HUES64 (cell line): ENCODE measurements around the gene OSBPL9.

Experiments
- H3K27ac ChIP-seq: 2 replicates; pipeline ENCODE4 v1.7.0; 2013; ENCODE audit warnings: low read depth, low read length, inconsistent platforms
- H3K27me3 ChIP-seq: 2 replicates; pipeline ENCODE4 v1.6.1; 2013; ENCODE audit warnings: mild to moderate bottlenecking, low read length; ENCODE audit not compliant: insufficient read depth
- H3K36me3 ChIP-seq: 2 replicates; pipeline ENCODE4 v1.6.1; 2013; ENCODE audit warnings: mild to moderate bottlenecking, low read length; ENCODE audit not compliant: insufficient read depth
- H3K4me1 ChIP-seq: 2 replicates; pipeline ENCODE4 v1.6.1; 2013; ENCODE audit warnings: mild to moderate bottlenecking, low read length, moderate library complexity; ENCODE audit not compliant: insufficient read depth
- H3K4me3 ChIP-seq: 2 replicates; pipeline ENCODE4 v1.5.1; 2013; ENCODE audit warnings: mild to moderate bottlenecking, low read length, moderate library complexity
- H3K9ac ChIP-seq: 2 replicates; pipeline ENCODE4 v1.6.1; 2013; ENCODE audit warnings: mild to moderate bottlenecking, low read depth, low read length
- H3K9me3 ChIP-seq: 2 replicates; pipeline ENCODE4 v1.6.1; 2013; ENCODE audit warnings: low read depth, low read length; ENCODE audit not compliant: insufficient read depth
- WGBS: fragments of 150-250, 120-280 bp; methylation state at CpG from one replicate; pipeline ENCODE4 v1.1.7; 2013; ENCODE audit warnings: missing lambda C conversion rate; 5-methylcytosine and 5-hydroxymethylcytosine counted together

OSBPL9 gene

GRCh38 chr1:51760872-51761271 lies 144.0 kb downstream of the OSBPL9 start:
- Histone ChIP-seq H3K27me3 (no peaks in the 10 kb centered on the region), H3K9me3 (no peaks in the 10 kb centered on the region), H3K4me1 (no peaks in the 10 kb centered on the region), H3K4me3 (no peak overlapping the region), H3K27ac (no peak overlapping the region), H3K36me3 (peaks cover 55% of the 10 kb centered on the region), H3K9ac (no peak overlapping the region)
- 94% methylated on average over 3 of the region's 3 CpGs for WGBS

- Histone ChIP-seq H3K4me1 (no peaks in the 10 kb centered on the region), H3K27me3 (no peaks in the 10 kb centered on the region), H3K4me3 (no peak overlapping the region), H3K36me3 (peaks cover 56% of the 10 kb centered on the region), H3K27ac (no peak overlapping the region), H3K9ac (no peak overlapping the region), H3K9me3 (no peaks in the 10 kb centered on the region)
- 100% methylated on average over 1 of the region's 1 CpG for WGBS
Observed at GRCh38 chr1:51761351-51761750, 144.5 kb downstream of the OSBPL9 start.

GRCh38 chr1:51768971-51769588 lies 152.2 kb downstream of the OSBPL9 start:
- H3K36me3 ChIP-seq, result peaks cover 83% of the 10 kb centered on the region
- H3K27me3 ChIP-seq, result no peaks in the 10 kb centered on the region
- no peak overlapping the region for H3K27ac ChIP-seq
- H3K4me1 ChIP-seq, result no peaks in the 10 kb centered on the region
- H3K4me3 ChIP-seq, result no peak overlapping the region
- no peaks in the 10 kb centered on the region for H3K9me3 ChIP-seq
- no peak overlapping the region for H3K9ac ChIP-seq
- 93% methylated on average over 3 of the region's 6 CpGs for WGBS

DNA sequence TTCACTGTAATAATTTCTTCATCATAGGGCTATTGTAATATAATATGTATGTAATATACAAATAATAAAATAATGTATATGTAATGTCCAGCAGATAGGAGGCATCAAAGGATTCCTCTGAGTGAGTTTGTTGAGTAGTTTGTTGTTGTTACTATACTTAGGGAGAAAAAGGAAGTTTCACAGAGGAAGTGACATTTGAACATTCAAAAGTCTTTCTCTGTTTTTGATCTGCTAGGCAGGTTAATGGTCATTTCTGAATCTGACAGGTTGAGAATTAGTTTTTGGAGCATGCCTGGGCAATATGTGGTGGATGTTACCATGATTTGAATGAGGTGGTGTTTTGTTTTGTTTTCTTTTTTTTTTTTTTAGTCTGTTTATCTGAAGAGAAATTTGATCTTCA lies 159.5 kb downstream of the OSBPL9 start:
- Histone ChIP-seq H3K9me3 (no peaks in the 10 kb centered on the region), H3K27me3 (no peaks in the 10 kb centered on the region), H3K4me1 (no peaks in the 10 kb centered on the region), H3K27ac (no peak overlapping the region), H3K9ac (no peak overlapping the region), H3K36me3 (peaks cover 88% of the 10 kb centered on the region), H3K4me3 (no peak overlapping the region)

GRCh38 chr1:51780927-51781326 lies 164.0 kb downstream of the OSBPL9 start:
- H3K36me3 ChIP-seq, result peaks cover 89% of the 10 kb centered on the region
- no peaks in the 10 kb centered on the region for H3K27me3 ChIP-seq
- no peak overlapping the region for H3K4me3 ChIP-seq
- no peak overlapping the region for H3K9ac ChIP-seq
- no peaks in the 10 kb centered on the region for H3K9me3 ChIP-seq
- 95% methylated on average over 3 of the region's 3 CpGs for WGBS
- no peaks in the 10 kb centered on the region for H3K4me1 ChIP-seq
- H3K27ac ChIP-seq, result no peak overlapping the region

- H3K27me3 ChIP-seq, result no peaks in the 10 kb centered on the region
- no peak overlapping the region for H3K9ac ChIP-seq
- no peak overlapping the region for H3K4me3 ChIP-seq
- H3K4me1 ChIP-seq, result no peaks in the 10 kb centered on the region
- H3K27ac ChIP-seq, result no peak overlapping the region
- 92% methylated on average over 4 of the region's 4 CpGs for WGBS
- H3K9me3 ChIP-seq, result no peaks in the 10 kb centered on the region
- peaks cover 97% of the 10 kb centered on the region for H3K36me3 ChIP-seq
Observed at GRCh38 chr1:51784997-51785421, 168.1 kb downstream of the OSBPL9 start.

DNA sequence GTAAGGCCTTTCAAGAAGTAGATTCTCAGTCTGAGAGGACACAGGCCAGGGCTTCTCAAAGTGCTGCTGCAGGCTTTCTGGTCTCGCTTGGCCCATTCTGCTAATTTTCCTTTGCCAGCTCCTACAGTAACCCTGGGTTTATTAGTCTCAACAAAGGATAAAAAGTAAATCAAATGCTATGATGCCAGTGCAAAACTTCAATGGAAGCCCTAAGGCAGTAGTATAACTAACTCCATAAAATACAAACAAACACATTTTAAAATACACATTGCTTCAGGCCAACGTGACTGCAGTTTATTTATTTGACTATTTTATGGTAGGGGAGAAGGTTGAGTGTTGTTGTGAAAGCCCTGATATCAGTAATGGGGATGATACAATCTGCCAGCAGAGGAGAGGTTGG lies 172.0 kb downstream of the OSBPL9 start:
- Histone ChIP-seq H3K9ac (no peak overlapping the region), H3K36me3 (peaks cover 100% of the 10 kb centered on the region), H3K4me3 (no peak overlapping the region), H3K27ac (no peak overlapping the region), H3K9me3 (no peaks in the 10 kb centered on the region), H3K27me3 (no peaks in the 10 kb centered on the region), H3K4me1 (no peaks in the 10 kb centered on the region)
- 97% methylated on average over 2 of the region's 2 CpGs for WGBS

DNA sequence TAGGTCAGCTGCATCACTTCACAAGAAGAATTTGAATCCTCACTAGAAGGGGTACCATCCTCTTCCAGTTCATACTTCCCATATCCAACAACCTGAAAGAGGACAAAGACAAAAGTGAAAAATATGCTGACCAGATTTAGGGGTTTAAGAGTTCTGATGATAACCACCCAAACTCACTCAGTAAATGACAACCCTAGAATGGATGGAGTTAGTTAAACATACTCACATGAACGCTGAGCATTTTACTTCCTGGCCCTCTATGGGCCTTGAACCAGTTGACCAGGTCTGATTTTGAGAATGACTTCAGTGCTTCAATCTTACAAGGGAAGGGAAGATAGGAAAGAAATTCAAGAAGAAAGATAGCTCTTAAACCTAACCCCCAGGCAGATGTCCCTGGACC lies 172.4 kb downstream of the OSBPL9 start:
- WGBS, result 100% methylated on average over 1 of the region's 1 CpG
- Histone ChIP-seq H3K9ac (no peak overlapping the region), H3K4me1 (no peaks in the 10 kb centered on the region), H3K4me3 (no peak overlapping the region), H3K27me3 (no peaks in the 10 kb centered on the region), H3K36me3 (peaks cover 100% of the 10 kb centered on the region), H3K9me3 (no peaks in the 10 kb centered on the region), H3K27ac (no peak overlapping the region)

- no peaks in the 10 kb centered on the region for H3K4me1 ChIP-seq
- no peak overlapping the region for H3K4me3 ChIP-seq
- no peak overlapping the region for H3K27ac ChIP-seq
- WGBS, result 94% methylated on average over 6 of the region's 6 CpGs
- no peaks in the 10 kb centered on the region for H3K27me3 ChIP-seq
- H3K36me3 ChIP-seq, result peaks cover 100% of the 10 kb centered on the region
- no peak overlapping the region for H3K9ac ChIP-seq
- no peaks in the 10 kb centered on the region for H3K9me3 ChIP-seq
Observed at GRCh38 chr1:51790385-51790784, 173.5 kb downstream of the OSBPL9 start.

DNA sequence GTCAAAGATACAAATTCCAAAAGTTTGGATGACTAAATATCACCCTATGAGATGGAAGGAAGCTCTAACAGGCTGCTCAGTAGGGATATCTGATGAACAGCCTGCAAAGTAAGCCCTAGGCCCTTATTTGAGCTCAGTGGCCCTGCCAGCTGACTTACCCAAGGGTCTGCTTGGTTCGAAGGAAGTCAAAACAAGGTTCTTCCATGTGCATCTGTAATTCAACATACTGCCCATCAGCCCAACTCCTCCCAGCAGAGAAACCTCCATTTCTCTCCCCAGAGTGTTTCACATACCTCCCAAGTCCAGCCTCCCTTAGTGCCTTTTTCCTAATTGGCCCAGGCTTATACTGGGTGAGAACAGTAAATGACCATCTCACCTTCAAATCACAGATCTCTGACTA lies 175.0 kb downstream of the OSBPL9 start:
- Histone ChIP-seq H3K36me3 (peaks cover 89% of the 10 kb centered on the region), H3K27ac (no peak overlapping the region), H3K9ac (no peak overlapping the region), H3K4me3 (no peak overlapping the region), H3K4me1 (no peaks in the 10 kb centered on the region), H3K27me3 (no peaks in the 10 kb centered on the region), H3K9me3 (no peaks in the 10 kb centered on the region)
- WGBS, result 89% methylated on average over 1 of the region's 1 CpG

DNA sequence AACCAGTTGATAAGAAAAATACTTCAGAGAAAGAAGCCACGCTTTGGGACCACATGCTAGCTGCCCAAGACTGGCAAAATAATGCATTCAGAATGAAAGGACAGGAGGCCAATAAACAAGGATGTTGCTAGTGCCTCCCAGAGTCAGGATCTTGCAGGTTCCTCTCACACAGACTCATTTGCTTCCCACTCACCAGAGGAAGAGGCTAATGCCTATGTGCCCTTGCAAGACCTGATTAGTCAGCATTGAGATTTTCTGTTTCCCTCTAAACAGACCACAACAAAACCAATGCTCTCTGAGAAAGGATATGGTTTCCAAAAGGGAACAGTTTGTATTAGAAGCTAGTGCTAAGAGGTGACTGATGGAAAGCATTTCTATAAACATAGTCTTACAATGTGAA lies 176.0 kb downstream of the OSBPL9 start:
- no peak overlapping the region for H3K9ac ChIP-seq
- 100% methylated on average over 1 of the region's 1 CpG for WGBS
- no peak overlapping the region for H3K4me3 ChIP-seq
- no peaks in the 10 kb centered on the region for H3K27me3 ChIP-seq
- no peak overlapping the region for H3K27ac ChIP-seq
- H3K9me3 ChIP-seq, result no peaks in the 10 kb centered on the region
- no peaks in the 10 kb centered on the region for H3K4me1 ChIP-seq
- H3K36me3 ChIP-seq, result peaks cover 88% of the 10 kb centered on the region

GRCh38 chr1:51794260-51794659 lies 177.4 kb downstream of the OSBPL9 start:
- Histone ChIP-seq H3K4me3 (no peak overlapping the region), H3K9ac (no peak overlapping the region), H3K27me3 (no peaks in the 10 kb centered on the region), H3K4me1 (no peaks in the 10 kb centered on the region), H3K36me3 (peaks cover 85% of the 10 kb centered on the region), H3K27ac (no peak overlapping the region), H3K9me3 (no peaks in the 10 kb centered on the region)
- WGBS, result 95% methylated on average over 2 of the region's 2 CpGs
